COLO668 (cell line): ENCODE results near the gene CEMIP2.
"Not testable (repeated sequence)": the region's sequence is repeated elsewhere in the genome, so short reads cannot be mapped to it uniquely, and the experiment has no call there.

ENCODE experiments used
- DNase-seq: peaks from one replicate; lab custom pipeline; 2025; ENCODE audit not compliant: unreplicated experiment; lab: John Stamatoyannopoulos, UW

Gene CEMIP2

GRCh38 chr9:71681104-71681707 is 87.1 kb downstream of the CEMIP2 start:
- DNase-seq, result no peak

GRCh38 chr9:71680189-71680980 is 87.9 kb downstream of the CEMIP2 start:
- DNase-seq, result no peak

- no peak for DNase-seq
Observed at GRCh38 chr9:71678999-71679398, 89.3 kb downstream of the CEMIP2 start.

DNA sequence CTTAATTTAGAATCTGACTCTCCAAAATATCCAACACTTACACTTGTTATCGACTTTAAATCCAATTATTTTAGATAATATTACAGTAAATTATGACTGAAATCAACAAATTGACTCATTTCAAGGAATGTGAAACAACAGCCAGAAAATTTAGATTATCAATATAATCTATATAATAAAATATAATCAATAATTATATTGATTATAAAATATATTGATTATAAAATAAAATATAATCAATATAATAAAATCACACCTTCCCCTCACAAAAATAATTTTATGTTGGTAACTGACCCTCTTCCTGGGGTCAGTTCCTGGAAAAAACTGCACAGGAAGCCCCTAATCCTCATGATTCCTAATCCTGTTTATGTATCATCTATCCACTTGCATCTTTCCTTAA is 91.1 kb downstream of the CEMIP2 start:
- DNase-seq, result no peak

DNA sequence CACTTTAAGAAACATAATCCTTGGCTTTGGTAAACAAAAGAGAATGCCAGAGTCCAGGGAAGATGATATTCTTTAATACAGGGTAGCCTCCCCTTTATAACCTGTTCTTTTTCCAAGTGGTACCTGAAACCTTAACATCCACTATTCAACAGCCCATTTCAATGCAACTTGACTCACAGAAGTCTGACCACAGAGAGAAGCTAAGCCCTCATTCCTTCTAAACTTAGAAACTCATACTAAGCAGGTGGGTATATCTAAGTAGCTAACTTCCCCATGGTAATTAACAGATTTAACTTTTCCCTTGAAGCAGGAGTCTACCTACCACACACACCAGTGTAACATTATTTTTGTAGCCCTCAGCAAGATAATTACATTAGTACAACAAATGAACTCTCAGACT is 91.9 kb downstream of the CEMIP2 start:
- DNase-seq, result no peak

- no peak for DNase-seq
Observed at GRCh38 chr9:71675857-71676165, 92.5 kb downstream of the CEMIP2 start.

GRCh38 chr9:71675105-71675856 is 93.0 kb downstream of the CEMIP2 start:
- DNase-seq, result no peak

- no peak for DNase-seq
Observed at GRCh38 chr9:71672573-71672972, 95.7 kb downstream of the CEMIP2 start.

- DNase-seq, result no peak
Observed at GRCh38 chr9:71671289-71671688, 97.0 kb downstream of the CEMIP2 start.

- DNase-seq, result no peak
Observed at GRCh38 chr9:71670121-71670520, 98.2 kb downstream of the CEMIP2 start.

- DNase-seq, result no peak
Observed at GRCh38 chr9:71669284-71669995, 98.9 kb downstream of the CEMIP2 start.

DNA sequence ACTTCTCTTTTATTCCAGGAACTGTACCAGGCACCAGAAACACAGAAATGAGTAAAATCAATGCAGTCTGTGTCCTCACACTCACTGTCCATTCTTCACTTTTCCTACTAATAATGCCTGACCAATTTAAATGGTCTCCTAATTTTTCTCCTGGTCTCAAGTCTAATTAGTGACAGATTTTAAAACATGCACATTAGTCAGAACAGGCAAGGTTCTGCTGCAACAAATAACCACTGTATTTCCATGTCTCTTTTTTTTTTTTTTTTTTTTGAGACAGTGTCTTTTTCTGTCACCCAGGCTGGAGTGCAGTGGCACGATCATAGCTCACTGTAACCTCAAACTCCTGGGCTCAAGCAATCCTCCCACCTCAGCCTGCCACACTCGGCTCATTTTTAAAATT is 99.6 kb downstream of the CEMIP2 start:
- no peak for DNase-seq

DNA sequence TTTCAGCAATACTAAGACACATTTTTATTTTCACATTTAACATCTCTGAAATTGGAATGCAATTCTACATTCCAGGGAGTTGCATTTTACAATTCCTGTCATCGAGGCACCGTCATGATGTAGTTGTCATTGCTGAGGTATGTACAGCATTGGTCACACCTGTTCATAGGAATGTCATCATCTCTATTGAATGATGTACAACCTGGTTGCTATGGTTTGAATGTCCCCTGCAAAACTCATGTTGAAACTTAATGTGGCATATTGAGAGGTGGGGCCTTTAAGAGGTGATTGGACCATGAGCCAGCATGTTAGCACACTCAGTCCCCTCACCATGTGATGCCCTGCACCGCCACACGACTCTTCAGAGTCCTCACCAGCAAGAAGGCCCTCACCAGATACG is 103.1 kb downstream of the CEMIP2 start:
- DNase-seq, result no peak

- DNase-seq, result no peak
Observed at GRCh38 chr9:71664566-71664965, 103.7 kb downstream of the CEMIP2 start.

- DNase-seq, result no peak
Observed at GRCh38 chr9:71663931-71664459, 104.3 kb downstream of the CEMIP2 start.

- no peak for DNase-seq
Observed at GRCh38 chr9:71663216-71663615, 105.1 kb downstream of the CEMIP2 start.

- no peak for DNase-seq
Observed at GRCh38 chr9:71662082-71662481, 106.2 kb downstream of the CEMIP2 start.

DNA sequence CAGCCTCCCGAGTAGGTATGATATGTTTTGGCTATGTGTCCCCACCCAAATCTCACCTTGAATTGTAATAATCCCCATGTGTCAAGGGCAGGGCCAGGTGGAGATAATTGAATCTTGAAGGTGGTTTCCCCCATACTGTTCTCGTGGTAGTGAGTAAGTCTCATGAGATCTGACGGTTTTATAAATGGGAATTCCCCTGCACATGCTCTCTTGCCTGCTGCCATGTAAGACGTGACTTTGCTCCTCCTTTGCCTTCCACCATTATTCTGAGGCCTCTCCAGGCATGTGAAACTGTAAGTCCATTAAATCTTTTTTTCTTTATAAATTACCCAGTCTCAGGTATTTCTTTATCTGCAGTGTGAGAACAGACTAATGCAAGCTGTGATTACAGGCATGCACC is 111.0 kb downstream of the CEMIP2 start:
- not testable (repeated sequence) for DNase-seq

- DNase-seq, result no peak
Observed at GRCh38 chr9:71656496-71656895, 111.8 kb downstream of the CEMIP2 start.

DNA sequence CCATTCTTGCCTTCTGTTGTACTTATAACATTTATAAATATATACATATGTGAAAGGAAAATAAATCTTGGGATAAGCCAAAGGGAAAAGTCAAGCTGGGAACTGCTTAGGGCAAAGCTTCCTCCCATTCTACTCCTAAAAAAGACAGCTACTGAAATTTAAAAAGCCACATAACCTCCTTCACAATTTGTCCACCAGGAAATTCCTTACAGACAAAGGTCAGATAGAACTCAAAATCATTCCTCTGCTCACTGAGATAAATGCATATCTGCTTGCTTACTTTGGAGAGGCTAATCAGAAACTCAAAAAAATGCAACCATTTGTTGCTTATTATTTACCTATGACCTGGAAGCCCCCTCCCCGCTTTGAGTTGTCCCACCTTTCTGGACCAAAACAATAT is 112.5 kb downstream of the CEMIP2 start:
- no peak for DNase-seq

- DNase-seq, result no peak
Observed at GRCh38 chr9:71655141-71655540, 113.2 kb downstream of the CEMIP2 start.
